Measurements from ENCODE around the gene GPC1. TPM values are rescaled to one million over a fixed set of nuclear protein-coding genes. Genes with fewer than 3 reads are reported as not detected.

The GPC1 gene
- total and polyA plus RNA-seq, 2 of the 13 experiments (the other 11 are each of a cell fraction or from before 2014, with no cell fraction given): 4.0 to 5.5 TPM

GRCh38 chr2:240513549-240514287 lies 78.3 kb downstream of the GPC1 start (continued):
- TF ChIP-seq ZNF503 (CRISPR knock-in tag; IDR thresholded peaks at IDR 0.05) (no peak), PBX2 (CRISPR knock-in tag; IDR thresholded peaks at IDR 0.05) (no peak), ZNF766 (CRISPR knock-in tag; IDR thresholded peaks at IDR 0.05; ENCODE audit: borderline replicate concordance) (no peak), NFKBIZ (CRISPR knock-in tag; IDR thresholded peaks at IDR 0.05) (no peak), EZH2 (conservative IDR thresholded peaks at IDR 0.05; ENCODE audit: low read depth, low read length) (no peak), ZNF484 (CRISPR knock-in tag; IDR thresholded peaks at IDR 0.05; ENCODE audit: borderline replicate concordance, low read depth) (no peak), HOXA7 (CRISPR knock-in tag; IDR thresholded peaks at IDR 0.05) (no peak), SAFB2 (CRISPR knock-in tag; IDR thresholded peaks at IDR 0.05; ENCODE audit: borderline replicate concordance, low read depth) (no peak), ZNF615 (CRISPR knock-in tag; IDR thresholded peaks at IDR 0.05; ENCODE audit: borderline replicate concordance) (no peak), POLR2AphosphoS5 (IDR thresholded peaks at IDR 0.05; ENCODE audit: low read depth, low read length) (no peak), ZNF513 (CRISPR knock-in tag; conservative IDR thresholded peaks at IDR 0.05) (no peak), SP5 (CRISPR knock-in tag; IDR thresholded peaks at IDR 0.05; ENCODE audit: borderline replicate concordance, low read depth) (no peak), ETS1 (CRISPR knock-in tag; IDR thresholded peaks at IDR 0.05) (no peak), ZNF33B (CRISPR knock-in tag; IDR thresholded peaks at IDR 0.05) (no peak), ZBED4 (CRISPR knock-in tag; IDR thresholded peaks at IDR 0.05; ENCODE audit: borderline replicate concordance) (no peak), THYN1 (CRISPR knock-in tag; IDR thresholded peaks at IDR 0.05; ENCODE audit: borderline replicate concordance, low read depth) (no peak), NFE2L1 (CRISPR knock-in tag; IDR thresholded peaks at IDR 0.05; ENCODE audit: borderline replicate concordance) (no peak), YEATS2 (CRISPR knock-in tag; IDR thresholded peaks at IDR 0.05; ENCODE audit: borderline replicate concordance) (peak; percentile 36; the same call in 1 of the 2 replicates), GATAD2A (CRISPR knock-in tag; IDR thresholded peaks at IDR 0.05) (peak; percentile 31; the same call in 1 of the 2 replicates), TOE1 (CRISPR knock-in tag; IDR thresholded peaks at IDR 0.05) (no peak)
